ENCODE measurements around the gene ME1.

- TF ChIP-seq CTCF (IDR thresholded peaks at IDR 0.05) (no peak), ZFX (IDR thresholded peaks at IDR 0.05; ENCODE audit: borderline replicate concordance) (no peak)
Measured at GRCh38 chr6:83226517-83226916, 204.3 kb downstream of the ME1 start.
